ENCODE data around the gene RNPEP. TPM values are rescaled to one million over a fixed set of nuclear protein-coding genes. Genes with fewer than 3 reads are reported as not detected.

The RNPEP gene
- total RNA-seq, 1 donor from 2014 or later = 51.4 TPM

DNA sequence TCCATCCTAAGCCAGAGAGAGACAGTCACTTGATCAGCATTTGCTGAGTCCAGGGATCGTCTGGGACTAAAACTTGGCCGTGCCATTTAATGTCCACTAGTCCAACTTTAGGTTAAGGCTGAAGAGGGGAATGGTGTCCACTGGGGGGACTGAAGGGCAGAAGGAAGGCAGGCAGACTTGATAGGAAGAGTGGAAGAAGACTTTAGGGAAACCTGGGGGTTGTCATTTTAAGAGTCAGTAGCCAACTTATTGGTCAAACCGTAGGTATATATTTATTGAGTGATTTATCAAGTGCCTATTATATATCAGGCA, 34.8 kb upstream of the RNPEP start:
- Mint-ChIP-seq H3K9me3 (ENCODE audit: unreplicated experiment) (no peaks in the 10 kb centered on the region), H3K4me1 (ENCODE audit: unreplicated experiment) (peaks cover 60% of the 10 kb centered on the region), H3K4me3 (ENCODE audit: unreplicated experiment) (no peak overlapping the region), H3K36me3 (ENCODE audit: unreplicated experiment) (no peaks in the 10 kb centered on the region), H3K27ac (ENCODE audit: unreplicated experiment) (peak overlapping the region; percentile 87), H3K27me3 (ENCODE audit: unreplicated experiment) (no peaks in the 10 kb centered on the region)
- TF ChIP-seq, protein P1, sequence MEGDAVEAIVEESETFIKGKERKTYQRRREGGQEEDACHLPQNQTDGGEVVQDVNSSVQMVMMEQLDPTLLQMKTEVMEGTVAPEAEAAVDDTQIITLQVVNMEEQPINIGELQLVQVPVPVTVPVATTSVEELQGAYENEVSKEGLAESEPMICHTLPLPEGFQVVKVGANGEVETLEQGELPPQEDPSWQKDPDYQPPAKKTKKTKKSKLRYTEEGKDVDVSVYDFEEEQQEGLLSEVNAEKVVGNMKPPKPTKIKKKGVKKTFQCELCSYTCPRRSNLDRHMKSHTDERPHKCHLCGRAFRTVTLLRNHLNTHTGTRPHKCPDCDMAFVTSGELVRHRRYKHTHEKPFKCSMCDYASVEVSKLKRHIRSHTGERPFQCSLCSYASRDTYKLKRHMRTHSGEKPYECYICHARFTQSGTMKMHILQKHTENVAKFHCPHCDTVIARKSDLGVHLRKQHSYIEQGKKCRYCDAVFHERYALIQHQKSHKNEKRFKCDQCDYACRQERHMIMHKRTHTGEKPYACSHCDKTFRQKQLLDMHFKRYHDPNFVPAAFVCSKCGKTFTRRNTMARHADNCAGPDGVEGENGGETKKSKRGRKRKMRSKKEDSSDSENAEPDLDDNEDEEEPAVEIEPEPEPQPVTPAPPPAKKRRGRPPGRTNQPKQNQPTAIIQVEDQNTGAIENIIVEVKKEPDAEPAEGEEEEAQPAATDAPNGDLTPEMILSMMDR (IDR thresholded peaks at IDR 0.05) = no peak
- DNase-seq (ENCODE audit: extremely low spot score, unreplicated experiment) = no peak

DNA sequence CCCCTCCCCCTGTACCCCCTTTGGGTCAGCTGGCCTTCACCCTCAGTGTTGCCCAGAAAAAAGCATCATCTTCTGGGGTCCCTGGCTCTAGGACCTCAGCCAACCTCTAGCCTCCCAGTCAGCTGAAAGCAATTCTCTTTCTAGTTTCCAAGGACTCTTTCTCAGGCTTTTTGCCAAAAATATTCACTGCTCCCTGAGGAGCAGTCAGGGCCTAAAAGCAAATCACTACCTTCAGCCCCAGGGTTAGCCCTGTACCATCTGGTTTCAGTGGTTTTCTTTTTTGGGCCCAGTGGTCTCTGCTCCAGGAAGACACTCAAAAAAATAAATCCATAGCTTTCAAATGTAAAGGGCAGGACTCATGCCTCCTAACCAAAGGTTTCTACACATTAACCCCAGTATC, 33.0 kb upstream of the RNPEP start:
- Mint-ChIP-seq H3K27ac (ENCODE audit: unreplicated experiment) (peak overlapping the region; percentile 72), H3K27me3 (ENCODE audit: unreplicated experiment) (no peaks in the 10 kb centered on the region), H3K4me1 (ENCODE audit: unreplicated experiment) (peaks cover 46% of the 10 kb centered on the region), H3K36me3 (ENCODE audit: unreplicated experiment) (no peaks in the 10 kb centered on the region), H3K4me3 (ENCODE audit: unreplicated experiment) (no peak overlapping the region), H3K9me3 (ENCODE audit: unreplicated experiment) (no peaks in the 10 kb centered on the region)
- TF ChIP-seq, protein P1 (IDR thresholded peaks at IDR 0.05) = no peak
- no peak for DNase-seq (ENCODE audit: extremely low spot score, unreplicated experiment)

DNA sequence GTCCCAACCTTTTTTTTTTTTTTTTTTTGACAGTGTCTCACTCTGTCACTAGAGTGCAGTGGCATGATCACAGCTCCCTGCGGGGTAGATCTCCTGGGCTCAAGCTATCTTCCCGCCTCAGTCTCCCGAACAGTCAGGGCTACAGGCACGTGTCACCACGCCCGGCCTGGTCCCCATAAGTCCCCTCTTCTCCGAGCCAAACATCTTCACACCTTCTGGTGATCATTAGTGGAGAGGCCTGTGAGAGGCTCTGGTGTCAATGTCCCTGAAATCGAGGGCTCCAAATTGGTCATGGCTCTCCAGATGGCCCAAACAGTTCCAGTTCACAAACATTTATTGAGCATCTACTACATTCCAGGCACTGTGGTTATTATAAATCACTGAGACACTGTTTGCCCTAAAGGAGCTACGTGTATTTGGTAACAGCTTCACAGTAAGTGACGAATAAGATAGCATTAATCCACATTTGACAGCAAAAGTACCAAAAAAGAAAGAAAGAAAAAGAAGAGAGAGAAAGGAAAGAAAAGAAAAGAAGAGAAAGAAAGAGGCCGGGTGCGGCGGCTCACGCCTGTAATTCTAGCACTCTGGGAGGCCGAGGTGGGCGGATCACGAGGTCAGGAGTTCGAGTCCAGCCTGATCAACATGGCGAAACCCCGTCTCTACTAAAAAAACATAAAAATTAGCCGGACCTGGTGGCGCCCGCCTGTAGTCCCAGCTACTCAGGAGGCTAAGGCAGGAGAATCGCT, 28.0 kb upstream of the RNPEP start:
- H3K27me3 Mint-ChIP-seq (ENCODE audit: unreplicated experiment) = no peaks in the 10 kb centered on the region
- TF ChIP-seq, protein P1 (IDR thresholded peaks at IDR 0.05) = no peak
- no peak for DNase-seq (ENCODE audit: extremely low spot score, unreplicated experiment)
- H3K36me3 Mint-ChIP-seq (ENCODE audit: unreplicated experiment) = peaks cover 14% of the 10 kb centered on the region
- peak overlapping the region; percentile 96 for H3K4me3 Mint-ChIP-seq (ENCODE audit: unreplicated experiment)
- H3K4me1 Mint-ChIP-seq (ENCODE audit: unreplicated experiment) = peaks cover 26% of the 10 kb centered on the region
- no peaks in the 10 kb centered on the region for H3K9me3 Mint-ChIP-seq (ENCODE audit: unreplicated experiment)
- H3K27ac Mint-ChIP-seq (ENCODE audit: unreplicated experiment) = peak overlapping the region; percentile 98

DNA sequence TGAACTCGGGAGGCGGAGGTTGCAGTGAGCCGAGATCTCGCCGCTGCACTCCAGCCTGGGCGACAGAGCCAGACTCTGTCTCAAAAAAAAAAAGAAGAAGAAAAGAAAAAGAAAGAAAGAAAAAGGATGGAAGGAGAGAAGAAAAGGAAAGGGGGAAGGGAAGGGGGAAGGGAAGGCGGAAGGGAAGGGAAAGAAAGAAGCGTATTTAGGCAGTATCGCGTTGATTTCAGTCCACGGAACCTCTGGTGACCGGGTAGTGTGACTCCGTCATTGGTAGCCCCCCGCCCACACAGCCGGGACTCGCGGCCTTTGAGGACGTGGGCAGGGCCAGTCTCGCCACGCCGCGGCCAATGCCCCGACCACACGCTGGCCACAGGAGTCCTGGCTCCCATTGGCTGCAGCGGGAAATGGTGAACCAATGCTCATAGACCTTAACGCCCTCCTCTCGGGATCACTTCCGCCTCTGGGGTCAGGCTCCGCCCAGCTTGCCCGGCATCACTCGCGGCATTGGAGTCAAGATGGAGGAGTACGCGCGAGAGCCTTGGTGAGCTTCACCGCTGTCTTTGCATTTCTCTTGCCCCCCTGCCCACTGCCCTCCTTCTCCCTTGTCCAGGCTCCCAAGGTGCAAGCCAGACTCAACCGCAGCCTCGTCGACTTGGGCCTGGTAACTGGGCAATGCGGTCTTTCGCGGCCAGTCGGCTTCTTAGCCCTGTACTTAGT, 27.3 kb upstream of the RNPEP start, which contains the start of gene TIMM17A:
Gene TIMM17A (plus strand): TSS at position 495 of the 720 bp plus-strand sequence. CDS start 24 bp downstream, at position 519.
- H3K27ac Mint-ChIP-seq (ENCODE audit: unreplicated experiment) = peak within 1 kb of the TSS; percentile 98
- H3K9me3 Mint-ChIP-seq (ENCODE audit: unreplicated experiment) = no peaks in the 10 kb centered on the region
- peak within 1 kb of the TSS; percentile 96 for H3K4me3 Mint-ChIP-seq (ENCODE audit: unreplicated experiment)
- DNase-seq (ENCODE audit: extremely low spot score, unreplicated experiment) = peak; percentile 99
- TF ChIP-seq, protein P1 (IDR thresholded peaks at IDR 0.05) = no peak
- H3K4me1 Mint-ChIP-seq (ENCODE audit: unreplicated experiment) = peaks cover 20% of the 10 kb centered on the region
- no peaks in the 10 kb centered on the region for H3K27me3 Mint-ChIP-seq (ENCODE audit: unreplicated experiment)
- H3K36me3 Mint-ChIP-seq (ENCODE audit: unreplicated experiment) = peaks cover 14% of the 10 kb centered on the region

DNA sequence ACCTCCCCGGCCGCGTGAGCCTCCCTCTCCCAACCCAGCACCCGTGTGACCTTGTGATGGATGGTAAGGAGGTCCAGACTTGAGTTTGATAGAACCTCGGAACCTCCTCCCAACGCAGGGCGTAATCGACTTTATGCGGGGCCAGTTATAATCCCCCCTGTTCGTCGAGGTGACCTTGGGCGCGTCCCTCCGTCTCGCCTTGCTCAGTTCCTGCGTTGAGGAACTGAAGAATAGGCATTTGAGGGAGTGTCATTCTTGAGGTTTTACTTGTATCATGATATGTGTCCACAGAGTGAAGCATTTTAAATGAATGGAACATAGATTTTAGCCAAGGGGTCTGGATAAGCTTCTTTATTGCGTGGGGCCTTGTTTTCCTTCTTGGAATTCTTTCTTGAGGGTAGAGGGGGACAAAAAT, 26.7 kb upstream of the RNPEP start:
- Mint-ChIP-seq H3K36me3 (ENCODE audit: unreplicated experiment) (peaks cover 14% of the 10 kb centered on the region), H3K4me1 (ENCODE audit: unreplicated experiment) (peaks cover 20% of the 10 kb centered on the region), H3K4me3 (ENCODE audit: unreplicated experiment) (peak overlapping the region; percentile 96), H3K27me3 (ENCODE audit: unreplicated experiment) (no peaks in the 10 kb centered on the region), H3K27ac (ENCODE audit: unreplicated experiment) (peak overlapping the region; percentile 98), H3K9me3 (ENCODE audit: unreplicated experiment) (no peaks in the 10 kb centered on the region)
- no peak for DNase-seq (ENCODE audit: extremely low spot score, unreplicated experiment)
- TF ChIP-seq, protein P1 (IDR thresholded peaks at IDR 0.05) = no peak
